ENCODE measurements around the gene LRMDA. TPM values are rescaled to one million over a fixed set of nuclear protein-coding genes. Genes with fewer than 3 reads are reported as not detected.
A peak's percentile ranks its signal among the peaks of the same experiment; 100 is the strongest.

The LRMDA gene
- total RNA-seq, 1 donor from 2014 or later = 5.2 TPM

- H3K27ac ChIP-seq = no peak overlapping the region
- no peaks in the 10 kb centered on the region for H3K27me3 ChIP-seq
- Mint-ChIP-seq H3K36me3 (no peaks in the 10 kb centered on the region), H3K4me1 (peaks cover 10% of the 10 kb centered on the region), H3K27me3 (ENCODE audit: insufficient read depth, low read depth) (peaks cover 6% of the 10 kb centered on the region), H3K9me3 (peaks cover 2% of the 10 kb centered on the region), H3K27ac (no peak overlapping the region), H3K4me3 (no peak overlapping the region)
- no peaks in the 10 kb centered on the region for H3K9me3 ChIP-seq (ENCODE audit: low read depth)
- no peaks in the 10 kb centered on the region for H3K79me2 ChIP-seq (ENCODE audit: low read depth)
- H3K36me3 ChIP-seq = no peaks in the 10 kb centered on the region
- no peaks in the 10 kb centered on the region for H3F3A ChIP-seq (ENCODE audit: low read depth)
- H3K4me1 ChIP-seq = peaks cover 6% of the 10 kb centered on the region
- no peak for TF ChIP-seq EZH2phosphoT487 (IDR thresholded peaks at IDR 0.05)
- TF ChIP-seq EZH2 (IDR thresholded peaks at IDR 0.05) = no peak
- TF ChIP-seq, protein P1, sequence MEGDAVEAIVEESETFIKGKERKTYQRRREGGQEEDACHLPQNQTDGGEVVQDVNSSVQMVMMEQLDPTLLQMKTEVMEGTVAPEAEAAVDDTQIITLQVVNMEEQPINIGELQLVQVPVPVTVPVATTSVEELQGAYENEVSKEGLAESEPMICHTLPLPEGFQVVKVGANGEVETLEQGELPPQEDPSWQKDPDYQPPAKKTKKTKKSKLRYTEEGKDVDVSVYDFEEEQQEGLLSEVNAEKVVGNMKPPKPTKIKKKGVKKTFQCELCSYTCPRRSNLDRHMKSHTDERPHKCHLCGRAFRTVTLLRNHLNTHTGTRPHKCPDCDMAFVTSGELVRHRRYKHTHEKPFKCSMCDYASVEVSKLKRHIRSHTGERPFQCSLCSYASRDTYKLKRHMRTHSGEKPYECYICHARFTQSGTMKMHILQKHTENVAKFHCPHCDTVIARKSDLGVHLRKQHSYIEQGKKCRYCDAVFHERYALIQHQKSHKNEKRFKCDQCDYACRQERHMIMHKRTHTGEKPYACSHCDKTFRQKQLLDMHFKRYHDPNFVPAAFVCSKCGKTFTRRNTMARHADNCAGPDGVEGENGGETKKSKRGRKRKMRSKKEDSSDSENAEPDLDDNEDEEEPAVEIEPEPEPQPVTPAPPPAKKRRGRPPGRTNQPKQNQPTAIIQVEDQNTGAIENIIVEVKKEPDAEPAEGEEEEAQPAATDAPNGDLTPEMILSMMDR (IDR thresholded peaks at IDR 0.05) = no peak
- no peak overlapping the region for H3K4me2 ChIP-seq
- no peaks in the 10 kb centered on the region for H4K20me1 ChIP-seq (ENCODE audit: low read depth)
- H3K9ac ChIP-seq = no peak overlapping the region
- DNase-seq (ENCODE audit: low spot score) = no peak
- no peak overlapping the region for H3K4me3 ChIP-seq
- no peak overlapping the region for H2AFZ ChIP-seq (replicated peaks)
Measured at GRCh38 chr10:76001461-76001860, 570.0 kb downstream of the LRMDA start.

GRCh38 chr10:76002262-76002854, 570.9 kb downstream of the LRMDA start:
- Histone ChIP-seq H3K27ac (no peak overlapping the region), H2AFZ (replicated peaks) (no peak overlapping the region), H4K20me1 (ENCODE audit: low read depth) (no peaks in the 10 kb centered on the region), H3F3A (ENCODE audit: low read depth) (no peaks in the 10 kb centered on the region), H3K9me3 (ENCODE audit: low read depth) (no peaks in the 10 kb centered on the region), H3K4me1 (peaks cover 15% of the 10 kb centered on the region), H3K36me3 (no peaks in the 10 kb centered on the region), H3K4me3 (no peak overlapping the region), H3K4me2 (no peak overlapping the region), H3K27me3 (no peaks in the 10 kb centered on the region), H3K9ac (no peak overlapping the region), H3K79me2 (ENCODE audit: low read depth) (no peaks in the 10 kb centered on the region)
- DNase-seq (ENCODE audit: low spot score) = no peak
- Mint-ChIP-seq H3K27ac (no peak overlapping the region), H3K36me3 (no peaks in the 10 kb centered on the region), H3K9me3 (peaks cover 2% of the 10 kb centered on the region), H3K4me3 (no peak overlapping the region), H3K4me1 (peaks cover 18% of the 10 kb centered on the region), H3K27me3 (ENCODE audit: insufficient read depth, low read depth) (peaks cover 6% of the 10 kb centered on the region)
- no peak for TF ChIP-seq EZH2phosphoT487 (IDR thresholded peaks at IDR 0.05)
- no peak for TF ChIP-seq EZH2 (IDR thresholded peaks at IDR 0.05)

GRCh38 chr10:76007667-76008181, 576.3 kb downstream of the LRMDA start:
- Histone ChIP-seq H3K36me3 (no peaks in the 10 kb centered on the region), H3K4me3 (no peak overlapping the region), H3K79me2 (ENCODE audit: low read depth) (no peaks in the 10 kb centered on the region), H2AFZ (replicated peaks) (no peak overlapping the region), H3K27me3 (no peaks in the 10 kb centered on the region), H3F3A (ENCODE audit: low read depth) (peaks cover 29% of the 10 kb centered on the region), H3K27ac (no peak overlapping the region), H4K20me1 (ENCODE audit: low read depth) (no peaks in the 10 kb centered on the region), H3K9me3 (ENCODE audit: low read depth) (no peaks in the 10 kb centered on the region), H3K9ac (no peak overlapping the region), H3K4me2 (no peak overlapping the region), H3K4me1 (peaks cover 66% of the 10 kb centered on the region)
- peaks cover 3% of the 10 kb centered on the region for H3K9me3 Mint-ChIP-seq
- H3K4me1 Mint-ChIP-seq = peaks cover 66% of the 10 kb centered on the region
- no peaks in the 10 kb centered on the region for H3K36me3 Mint-ChIP-seq
- H3K27ac Mint-ChIP-seq = peak overlapping the region; percentile 57
- H3K4me3 Mint-ChIP-seq = no peak overlapping the region
- DNase-seq (ENCODE audit: low spot score) = no peak
- peaks cover 9% of the 10 kb centered on the region for H3K27me3 Mint-ChIP-seq (ENCODE audit: insufficient read depth, low read depth)
- no peak for TF ChIP-seq EZH2phosphoT487 (IDR thresholded peaks at IDR 0.05)
- TF ChIP-seq, protein P1 (IDR thresholded peaks at IDR 0.05) = no peak
- TF ChIP-seq EZH2 (IDR thresholded peaks at IDR 0.05) = no peak

DNA sequence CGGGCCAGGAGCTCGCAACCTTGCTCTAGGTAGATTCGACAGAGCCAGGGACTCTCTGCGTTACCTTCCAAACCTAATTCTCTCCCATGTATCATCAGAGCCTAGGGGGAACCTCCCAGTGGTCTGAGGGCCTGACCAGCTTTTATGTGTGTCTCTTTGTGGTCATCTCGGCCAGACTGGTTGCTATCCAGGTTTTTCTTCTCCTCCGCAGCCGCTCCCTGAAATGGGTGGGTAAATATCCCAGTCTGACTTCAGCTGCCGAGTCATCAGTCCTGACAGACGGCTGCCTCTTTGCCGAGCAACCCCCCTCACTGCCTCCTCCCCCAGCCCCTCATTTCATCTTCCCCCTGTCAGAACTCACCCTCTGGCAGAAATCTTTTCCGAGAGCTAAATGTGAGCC, 578.1 kb downstream of the LRMDA start:
- Mint-ChIP-seq H3K9me3 (peaks cover 3% of the 10 kb centered on the region), H3K4me3 (no peak overlapping the region), H3K4me1 (peaks cover 75% of the 10 kb centered on the region), H3K36me3 (no peaks in the 10 kb centered on the region), H3K27me3 (ENCODE audit: insufficient read depth, low read depth) (peaks cover 5% of the 10 kb centered on the region), H3K27ac (peak overlapping the region; percentile 91)
- TF ChIP-seq, protein P1 (IDR thresholded peaks at IDR 0.05) = no peak
- no peak for TF ChIP-seq EZH2phosphoT487 (IDR thresholded peaks at IDR 0.05)
- no peak for TF ChIP-seq EZH2 (IDR thresholded peaks at IDR 0.05)
- Histone ChIP-seq H3K27me3 (no peaks in the 10 kb centered on the region), H3K27ac (no peak overlapping the region), H3K36me3 (no peaks in the 10 kb centered on the region), H3F3A (ENCODE audit: low read depth) (peaks cover 40% of the 10 kb centered on the region), H3K4me2 (peak overlapping the region; percentile 15), H3K4me3 (no peak overlapping the region), H3K9ac (no peak overlapping the region), H4K20me1 (ENCODE audit: low read depth) (no peaks in the 10 kb centered on the region), H3K9me3 (ENCODE audit: low read depth) (no peaks in the 10 kb centered on the region), H3K4me1 (peaks cover 79% of the 10 kb centered on the region), H2AFZ (replicated peaks) (no peak overlapping the region), H3K79me2 (ENCODE audit: low read depth) (no peaks in the 10 kb centered on the region)
- no peak for DNase-seq (ENCODE audit: low spot score)

All from neural progenitor cell (in vitro differentiated cells).